ENCODE data around the gene MOB2.

Gene MOB2

GRCh38 chr11:1488575-1489180, 2.1 kb upstream of the MOB2 start:
- Histone ChIP-seq H3K4me3 (ENCODE audit: low read depth in 1 of 5, low read length in 5 of 5) (no peak overlapping the region), H3K36me3 (ENCODE audit: control insufficient read depth in 5 of 5, insufficient read depth in 5 of 5, low read length in 5 of 5) (no peaks in the 10 kb centered on the region), H3K27ac (ENCODE audit: low read depth, low read length) (no peak overlapping the region), H3K4me1 (ENCODE audit: control insufficient read depth in 5 of 5, insufficient read depth in 5 of 5, low read length in 5 of 5) (peaks cover 11 to 68% (median 53%) of the 10 kb centered on the region in 5 donors), H3K9ac (ENCODE audit: low read length in 5 of 5) (no peak overlapping the region), H3K27me3 (ENCODE audit: control insufficient read depth in 5 of 5, insufficient read depth in 4 of 5, low read length in 5 of 5) (no peaks in the 10 kb centered on the region), H3K9me3 (ENCODE audit: control insufficient read depth in 5 of 5, low read length in 5 of 5) (no peaks in the 10 kb centered on the region)

GRCh38 chr11:1487851-1488574, 1.4 kb upstream of the MOB2 start:
- Histone ChIP-seq H3K9ac (ENCODE audit: low read length in 5 of 5) (peak overlapping the region in 1 of 5 donors; percentile 2), H3K9me3 (ENCODE audit: control insufficient read depth in 5 of 5, low read length in 5 of 5) (no peaks in the 10 kb centered on the region), H3K27ac (ENCODE audit: low read depth, low read length) (no peak overlapping the region), H3K4me1 (ENCODE audit: control insufficient read depth in 5 of 5, insufficient read depth in 5 of 5, low read length in 5 of 5) (peaks cover 14 to 68% (median 59%) of the 10 kb centered on the region in 5 donors), H3K4me3 (ENCODE audit: low read depth in 1 of 5, low read length in 5 of 5) (no peak overlapping the region), H3K36me3 (ENCODE audit: control insufficient read depth in 5 of 5, insufficient read depth in 5 of 5, low read length in 5 of 5) (no peaks in the 10 kb centered on the region), H3K27me3 (ENCODE audit: control insufficient read depth in 5 of 5, insufficient read depth in 4 of 5, low read length in 5 of 5) (no peaks in the 10 kb centered on the region)

GRCh38 chr11:1487091-1487850, 692 bp upstream of the MOB2 start:
- no peaks in the 10 kb centered on the region for H3K9me3 ChIP-seq (ENCODE audit: control insufficient read depth in 5 of 5, low read length in 5 of 5)
- no peaks in the 10 kb centered on the region for H3K27me3 ChIP-seq (ENCODE audit: control insufficient read depth in 5 of 5, insufficient read depth in 4 of 5, low read length in 5 of 5)
- no peak overlapping the region for H3K27ac ChIP-seq (ENCODE audit: low read depth, low read length)
- H3K4me1 ChIP-seq (ENCODE audit: control insufficient read depth in 5 of 5, insufficient read depth in 5 of 5, low read length in 5 of 5) = peaks cover 14 to 68% (median 61%) of the 10 kb centered on the region in 5 donors
- H3K9ac ChIP-seq (ENCODE audit: low read length in 5 of 5) = peak overlapping the region in 1 of 5 donors; percentile 14
- no peaks in the 10 kb centered on the region for H3K36me3 ChIP-seq (ENCODE audit: control insufficient read depth in 5 of 5, insufficient read depth in 5 of 5, low read length in 5 of 5)
- H3K4me3 ChIP-seq (ENCODE audit: low read depth in 1 of 5, low read length in 5 of 5) = no peak overlapping the region

- Histone ChIP-seq H3K9ac (ENCODE audit: low read length in 5 of 5) (peak overlapping the region in 1 of 5 donors; percentile 14), H3K9me3 (ENCODE audit: control insufficient read depth in 5 of 5, low read length in 5 of 5) (no peaks in the 10 kb centered on the region), H3K36me3 (ENCODE audit: control insufficient read depth in 5 of 5, insufficient read depth in 5 of 5, low read length in 5 of 5) (peaks cover 0 to 9% (median 3%) of the 10 kb centered on the region in 5 donors), H3K27me3 (ENCODE audit: control insufficient read depth in 5 of 5, insufficient read depth in 4 of 5, low read length in 5 of 5) (no peaks in the 10 kb centered on the region), H3K4me1 (ENCODE audit: control insufficient read depth in 5 of 5, insufficient read depth in 5 of 5, low read length in 5 of 5) (peaks cover 14 to 82% (median 74%) of the 10 kb centered on the region in 5 donors), H3K4me3 (ENCODE audit: low read depth in 1 of 5, low read length in 5 of 5) (peak overlapping the region in 2 of 5 donors; percentile 33 to 40), H3K27ac (ENCODE audit: low read depth, low read length) (no peak overlapping the region)
Measured at GRCh38 chr11:1485504-1485885, 1.1 kb downstream of the MOB2 start.

- peaks cover 14 to 82% (median 74%) of the 10 kb centered on the region in 5 donors for H3K4me1 ChIP-seq (ENCODE audit: control insufficient read depth in 5 of 5, insufficient read depth in 5 of 5, low read length in 5 of 5)
- no peak overlapping the region for H3K27ac ChIP-seq (ENCODE audit: low read depth, low read length)
- peak overlapping the region in 1 of 5 donors; percentile 27 for H3K4me3 ChIP-seq (ENCODE audit: low read depth in 1 of 5, low read length in 5 of 5)
- no peaks in the 10 kb centered on the region for H3K9me3 ChIP-seq (ENCODE audit: control insufficient read depth in 5 of 5, low read length in 5 of 5)
- H3K36me3 ChIP-seq (ENCODE audit: control insufficient read depth in 5 of 5, insufficient read depth in 5 of 5, low read length in 5 of 5) = peaks cover 0 to 15% (median 9%) of the 10 kb centered on the region in 5 donors
- H3K27me3 ChIP-seq (ENCODE audit: control insufficient read depth in 5 of 5, insufficient read depth in 4 of 5, low read length in 5 of 5) = no peaks in the 10 kb centered on the region
- peak overlapping the region in 2 of 5 donors; percentile 14 to 19 for H3K9ac ChIP-seq (ENCODE audit: low read length in 5 of 5)
Measured at GRCh38 chr11:1484695-1485503, 1.7 kb downstream of the MOB2 start.

DNA sequence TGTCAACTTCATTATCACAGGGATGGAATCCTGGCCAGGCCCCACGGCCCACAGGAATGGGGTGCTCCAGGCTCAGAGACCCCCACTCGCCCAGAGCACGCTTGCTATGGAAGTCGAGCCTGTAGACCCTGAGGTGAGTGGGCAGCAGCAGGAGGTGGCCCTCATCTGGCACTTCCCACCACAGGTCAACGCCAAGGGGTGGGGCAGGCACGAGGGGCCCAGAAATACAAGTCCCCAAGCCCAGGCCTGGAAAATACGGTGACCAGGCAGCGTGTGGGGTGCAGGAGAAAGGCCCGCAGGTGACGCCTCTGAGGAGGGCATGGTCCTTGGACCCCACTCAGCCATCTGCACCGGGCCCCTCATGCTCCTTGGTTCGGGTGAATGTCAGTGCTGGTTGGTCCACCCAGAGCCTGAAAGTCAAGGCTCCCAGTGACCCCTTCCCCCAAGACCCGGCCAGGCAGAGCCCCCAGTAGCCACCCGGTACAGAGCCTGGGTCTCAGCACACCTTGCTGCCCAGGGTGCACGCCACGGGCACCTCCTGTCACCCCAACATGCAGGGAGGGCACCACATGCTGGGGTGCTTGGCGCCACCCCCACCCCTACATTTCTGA, 2.4 kb downstream of the MOB2 start:
- Histone ChIP-seq H3K36me3 (ENCODE audit: control insufficient read depth in 5 of 5, insufficient read depth in 5 of 5, low read length in 5 of 5) (peaks cover 0 to 22% (median 17%) of the 10 kb centered on the region in 5 donors), H3K27ac (ENCODE audit: low read depth, low read length) (no peak overlapping the region), H3K9ac (ENCODE audit: low read length in 5 of 5) (no peak overlapping the region), H3K27me3 (ENCODE audit: control insufficient read depth in 5 of 5, insufficient read depth in 4 of 5, low read length in 5 of 5) (no peaks in the 10 kb centered on the region), H3K4me1 (ENCODE audit: control insufficient read depth in 5 of 5, insufficient read depth in 5 of 5, low read length in 5 of 5) (peaks cover 14 to 88% (median 78%) of the 10 kb centered on the region in 5 donors), H3K9me3 (ENCODE audit: control insufficient read depth in 5 of 5, low read length in 5 of 5) (no peaks in the 10 kb centered on the region), H3K4me3 (ENCODE audit: low read depth in 1 of 5, low read length in 5 of 5) (no peak overlapping the region)

- Histone ChIP-seq H3K9me3 (ENCODE audit: control insufficient read depth in 5 of 5, low read length in 5 of 5) (no peaks in the 10 kb centered on the region), H3K4me1 (ENCODE audit: control insufficient read depth in 5 of 5, insufficient read depth in 5 of 5, low read length in 5 of 5) (peaks cover 14 to 85% (median 77%) of the 10 kb centered on the region in 5 donors), H3K9ac (ENCODE audit: low read length in 5 of 5) (peak overlapping the region in 1 of 5 donors; percentile 44), H3K4me3 (ENCODE audit: low read depth in 1 of 5, low read length in 5 of 5) (no peak overlapping the region), H3K36me3 (ENCODE audit: control insufficient read depth in 5 of 5, insufficient read depth in 5 of 5, low read length in 5 of 5) (peaks cover 0 to 29% (median 23%) of the 10 kb centered on the region in 5 donors), H3K27me3 (ENCODE audit: control insufficient read depth in 5 of 5, insufficient read depth in 4 of 5, low read length in 5 of 5) (no peaks in the 10 kb centered on the region), H3K27ac (ENCODE audit: low read depth, low read length) (no peak overlapping the region)
Measured at GRCh38 chr11:1483445-1483961, 3.1 kb downstream of the MOB2 start.

GRCh38 chr11:1482581-1483444, 3.8 kb downstream of the MOB2 start:
- H3K27me3 ChIP-seq (ENCODE audit: control insufficient read depth in 5 of 5, insufficient read depth in 4 of 5, low read length in 5 of 5) = no peaks in the 10 kb centered on the region
- no peaks in the 10 kb centered on the region for H3K9me3 ChIP-seq (ENCODE audit: control insufficient read depth in 5 of 5, low read length in 5 of 5)
- H3K4me3 ChIP-seq (ENCODE audit: low read depth in 1 of 5, low read length in 5 of 5) = no peak overlapping the region
- H3K9ac ChIP-seq (ENCODE audit: low read length in 5 of 5) = peak overlapping the region in 2 of 5 donors; percentile 25 to 44
- H3K4me1 ChIP-seq (ENCODE audit: control insufficient read depth in 5 of 5, insufficient read depth in 5 of 5, low read length in 5 of 5) = peaks cover 12 to 81% (median 74%) of the 10 kb centered on the region in 5 donors
- peaks cover 0 to 36% (median 30%) of the 10 kb centered on the region in 5 donors for H3K36me3 ChIP-seq (ENCODE audit: control insufficient read depth in 5 of 5, insufficient read depth in 5 of 5, low read length in 5 of 5)
- no peak overlapping the region for H3K27ac ChIP-seq (ENCODE audit: low read depth, low read length)

Data from subcutaneous abdominal adipose tissue (tissue), 5 donors.